GM18870 (cell line): ENCODE results near the gene CLDN14.

ENCODE experiments used
- ATAC-seq: cut with Tn5 transposase; IDR thresholded peaks from one replicate; pipeline ENCODE4 v1.9.1; 2021; ENCODE audit warnings: moderate library complexity; ENCODE audit not compliant: unreplicated experiment

CLDN14 gene, protein sequence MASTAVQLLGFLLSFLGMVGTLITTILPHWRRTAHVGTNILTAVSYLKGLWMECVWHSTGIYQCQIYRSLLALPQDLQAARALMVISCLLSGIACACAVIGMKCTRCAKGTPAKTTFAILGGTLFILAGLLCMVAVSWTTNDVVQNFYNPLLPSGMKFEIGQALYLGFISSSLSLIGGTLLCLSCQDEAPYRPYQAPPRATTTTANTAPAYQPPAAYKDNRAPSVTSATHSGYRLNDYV

DNA sequence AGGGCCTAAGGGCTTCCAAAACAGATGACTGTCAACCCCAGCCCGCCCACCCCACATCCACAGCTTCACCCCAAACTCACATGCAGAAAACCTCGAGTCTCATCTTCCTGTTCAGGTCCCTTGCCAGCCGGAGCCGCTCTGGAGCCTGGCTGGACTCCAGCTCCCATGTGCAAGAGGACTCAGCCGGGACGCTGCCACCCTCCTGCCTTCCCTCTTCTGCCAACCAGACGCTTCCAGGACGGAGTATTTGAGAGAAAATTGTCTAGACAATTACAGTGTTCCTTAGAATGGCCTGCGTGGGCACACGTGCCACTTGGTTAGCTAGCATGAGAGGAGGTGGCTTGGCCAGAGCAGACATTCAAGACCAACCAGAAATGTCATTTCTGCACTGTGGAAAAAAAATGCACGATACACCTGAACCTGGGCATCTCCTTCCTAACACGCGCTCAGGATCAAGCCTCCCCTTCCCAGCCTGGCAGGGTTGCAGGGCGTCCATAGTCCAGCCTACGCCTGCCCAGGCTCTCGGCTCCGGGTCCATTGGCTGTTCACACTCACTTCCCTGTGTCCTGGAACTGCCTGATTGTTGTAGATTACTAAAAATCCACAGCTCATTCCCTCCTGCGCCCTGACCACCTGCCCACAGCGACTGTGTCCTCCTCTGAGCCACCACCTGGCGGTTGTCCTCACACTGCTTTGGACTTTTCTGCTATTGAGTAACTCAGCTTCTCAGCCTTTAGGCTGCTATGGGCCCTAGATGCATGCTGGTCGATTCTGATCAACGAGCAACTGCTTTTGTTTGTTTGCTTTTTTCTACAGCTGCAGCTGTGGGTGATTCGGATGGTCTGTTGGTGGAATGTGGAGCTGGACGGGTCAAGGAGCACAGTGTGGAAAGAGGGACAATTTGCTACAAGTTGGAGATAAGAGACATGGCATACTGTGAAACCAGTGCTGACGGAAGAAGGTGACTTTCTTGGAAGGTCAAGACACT lies at the start of gene CLDN14:
Gene CLDN14, minus strand, starts transcription at position 708 of the 988 bp plus-strand sequence. CDS start 18,427 bp downstream, outside the sequence.
- ATAC-seq: no peak

DNA sequence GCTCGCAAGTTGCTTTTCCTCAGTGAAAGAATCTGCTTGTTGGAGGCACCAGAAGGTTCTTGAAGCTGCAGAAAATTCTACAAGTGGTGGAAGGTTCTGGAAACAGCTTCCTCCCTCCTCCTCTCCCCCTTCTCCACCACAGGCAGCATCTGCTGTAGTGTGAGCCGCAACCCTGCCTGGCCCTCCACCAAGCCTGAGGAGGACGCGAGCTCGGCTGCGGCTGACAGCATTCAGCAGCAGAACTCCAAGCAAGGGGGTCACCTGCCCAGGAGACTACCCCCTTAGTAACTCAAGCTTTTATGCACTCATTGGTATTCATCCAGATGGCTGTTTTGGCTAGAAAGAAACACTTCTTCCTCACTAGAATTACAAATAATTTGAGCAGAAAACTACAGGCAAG lies 48.8 kb upstream of the CLDN14 start:
- no peak for ATAC-seq

DNA sequence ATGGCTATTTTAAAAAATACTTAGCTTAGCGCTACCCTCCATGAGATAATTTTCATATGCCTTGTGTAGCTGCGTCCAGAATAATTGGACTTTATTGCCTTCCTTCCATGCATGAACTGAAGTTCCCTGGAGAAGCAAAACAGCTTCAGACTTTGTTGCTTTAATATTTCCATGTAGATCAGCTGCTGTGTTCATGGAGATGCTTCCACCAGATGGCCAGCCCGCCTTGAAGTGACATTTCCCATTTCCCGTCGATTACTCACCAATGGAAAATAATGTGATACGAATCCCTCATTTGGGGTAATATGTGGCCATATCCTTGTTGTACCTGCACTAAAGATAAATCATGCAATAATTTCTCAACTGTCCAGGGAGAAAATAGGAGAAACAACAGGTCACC lies 47.4 kb upstream of the CLDN14 start:
- ATAC-seq: no peak

DNA sequence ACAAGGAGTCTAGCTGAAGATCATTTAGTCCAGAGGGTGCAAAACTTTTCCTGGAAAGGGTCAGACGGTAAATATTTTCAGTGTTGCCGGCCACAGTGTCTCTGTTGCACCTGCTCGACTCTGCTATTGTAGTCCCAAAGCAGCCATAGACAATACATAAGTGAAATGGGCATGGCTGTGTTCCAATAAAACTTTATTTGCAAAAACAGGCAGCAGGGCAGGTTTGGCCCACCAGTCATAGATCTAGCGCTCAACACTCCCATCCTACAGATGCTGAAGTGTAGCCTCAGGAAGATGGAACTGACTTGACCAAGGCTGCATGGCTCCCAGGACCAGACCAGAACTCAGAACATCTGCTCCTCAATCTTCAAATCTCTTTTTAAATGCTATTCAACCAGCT lies 46.2 kb upstream of the CLDN14 start:
- ATAC-seq: no peak

DNA sequence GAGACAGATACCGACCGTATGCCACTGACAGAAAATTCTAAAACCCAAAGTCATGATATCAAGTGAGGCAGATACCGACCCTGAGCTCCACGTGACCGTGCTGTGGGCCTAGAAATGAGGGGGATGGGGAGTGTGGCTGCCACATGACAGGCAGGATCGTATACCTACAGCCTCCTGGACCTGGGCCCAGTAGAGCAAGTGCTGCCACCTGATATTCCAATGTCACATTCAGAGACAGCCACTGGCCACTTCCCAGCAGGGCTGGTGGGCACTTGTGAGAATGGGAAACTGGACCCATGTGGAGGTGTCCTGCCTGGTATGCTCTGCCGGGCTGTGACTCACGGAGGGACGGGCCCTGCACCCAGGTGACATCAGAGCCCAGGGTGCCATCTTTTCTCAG lies 44.6 kb upstream of the CLDN14 start:
- no peak for ATAC-seq

DNA sequence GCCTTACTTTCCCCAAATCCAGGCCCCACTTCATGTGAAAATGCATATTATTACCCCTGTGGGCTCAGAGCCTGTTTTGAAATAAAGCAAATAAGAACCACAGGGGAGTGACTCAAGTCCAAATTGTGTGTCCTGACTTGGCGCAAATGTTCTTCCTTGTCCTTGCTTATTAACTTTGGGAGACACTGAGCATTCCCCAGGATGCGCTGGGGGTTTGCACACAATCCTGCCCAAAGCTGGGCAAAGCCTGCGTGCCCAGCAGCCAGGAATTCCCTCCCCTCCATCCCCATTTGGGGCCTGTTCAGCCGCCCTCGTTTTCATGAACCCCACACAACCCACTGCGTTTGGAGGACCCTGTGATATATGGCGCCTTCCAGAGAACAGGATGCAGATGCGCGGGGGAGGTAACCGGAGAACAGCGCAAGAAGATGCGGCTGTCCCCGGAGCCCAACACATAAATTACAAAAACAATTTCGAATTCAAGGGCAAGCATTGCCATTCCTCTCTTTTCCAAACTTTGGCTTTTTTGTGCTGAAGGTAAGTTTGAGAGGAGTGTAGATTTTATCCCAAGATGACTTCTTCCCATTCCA lies 42.4 kb upstream of the CLDN14 start:
- no peak for ATAC-seq

DNA sequence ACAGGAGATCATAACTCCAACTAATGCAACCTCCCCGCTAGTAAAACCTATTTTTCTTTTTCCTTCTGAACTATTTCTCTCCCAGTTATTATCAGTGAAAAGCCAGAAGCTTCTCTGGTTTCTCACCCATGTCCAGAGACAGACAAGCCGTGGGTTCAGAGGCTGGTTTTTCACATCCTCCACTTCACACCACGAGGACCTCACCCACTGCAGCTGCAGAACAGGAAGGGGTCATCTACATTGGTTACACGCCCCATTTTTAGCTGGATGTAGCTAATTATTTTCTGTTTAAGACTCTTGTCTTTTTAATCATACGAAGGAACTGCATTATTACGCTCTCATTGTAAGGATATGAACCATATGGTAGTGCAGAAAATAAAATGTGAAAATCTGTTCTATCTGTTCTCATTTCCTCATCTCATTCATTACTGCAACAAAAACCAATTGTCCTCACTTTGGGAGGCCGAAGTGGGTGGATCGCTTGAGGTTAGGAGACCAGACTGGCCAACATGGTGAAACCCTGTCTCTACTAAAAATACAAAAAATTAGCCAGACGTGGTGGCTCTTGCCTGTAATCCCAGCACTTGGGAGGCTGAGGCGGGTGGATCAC lies 39.1 kb upstream of the CLDN14 start:
- no peak for ATAC-seq

DNA sequence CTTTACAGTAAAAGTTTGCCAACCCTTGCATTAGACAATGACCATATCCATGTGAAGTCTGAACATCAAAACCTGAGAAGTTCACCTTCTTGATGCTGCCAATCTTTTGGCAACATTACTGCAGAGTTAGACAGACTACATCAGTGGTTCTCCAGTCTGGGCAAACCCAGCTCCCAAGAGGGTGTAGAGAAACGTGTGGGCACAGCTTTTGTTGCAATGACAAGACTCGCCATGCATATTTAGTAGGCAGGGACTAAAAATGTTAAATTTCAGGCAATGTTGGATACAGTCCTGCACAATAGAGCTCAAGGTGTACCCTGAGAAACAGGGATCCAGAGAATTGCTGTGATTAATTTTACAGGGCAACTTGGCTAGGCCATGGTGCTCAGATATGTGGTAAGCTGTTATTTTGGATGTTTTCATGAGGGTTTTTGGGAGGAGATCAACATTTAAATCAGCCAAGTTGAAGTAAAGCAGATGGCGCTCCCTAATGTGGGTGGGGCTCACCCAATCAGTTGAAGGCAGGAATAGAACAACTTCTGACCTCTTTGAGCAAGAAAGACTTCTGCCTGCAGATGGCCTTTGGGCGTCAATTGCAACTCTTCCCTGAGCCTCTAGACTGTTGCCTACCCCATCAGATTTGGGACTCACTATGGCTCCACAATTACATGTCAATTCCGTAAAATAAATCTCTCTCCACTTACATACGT lies 37.6 kb upstream of the CLDN14 start:
- no peak for ATAC-seq

DNA sequence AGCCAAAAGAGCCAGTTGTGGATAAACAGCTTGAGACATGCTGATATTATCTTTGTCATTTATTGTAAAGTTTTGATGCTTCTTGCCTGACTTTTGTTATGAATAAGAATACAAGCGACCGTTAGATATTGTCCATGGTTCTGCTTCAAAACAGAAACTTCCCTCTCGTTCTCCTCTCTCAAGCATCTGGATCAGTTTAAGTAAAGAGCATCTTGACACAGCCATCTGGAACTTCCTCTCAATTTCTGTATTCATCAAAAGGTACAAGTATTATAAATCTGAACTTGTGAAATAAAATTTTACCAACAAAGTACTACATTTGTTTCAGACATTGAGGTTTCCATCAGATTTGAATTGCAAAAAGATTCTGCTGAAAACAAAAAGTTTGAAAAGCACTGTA lies 36.4 kb upstream of the CLDN14 start:
- no peak for ATAC-seq

DNA sequence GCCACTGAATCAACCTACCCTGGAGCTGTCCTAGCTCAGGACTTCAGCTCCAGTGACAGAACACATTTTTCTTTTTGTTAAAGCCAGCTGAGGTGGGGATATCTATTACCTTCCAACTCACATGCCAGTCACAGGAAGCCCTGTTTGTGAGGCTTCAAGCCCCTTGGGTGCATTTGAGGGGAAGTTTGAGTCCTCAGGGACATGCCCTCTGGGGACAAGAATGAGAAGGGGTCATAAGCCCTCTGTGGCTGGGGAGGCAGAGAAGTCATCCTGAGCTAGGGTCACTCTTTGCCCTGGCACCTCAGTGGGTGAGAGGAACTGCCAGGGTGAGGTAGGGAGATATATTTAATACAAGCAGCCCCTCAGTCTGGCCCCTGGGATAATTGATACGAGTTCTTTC lies 33.5 kb upstream of the CLDN14 start:
- no peak for ATAC-seq

DNA sequence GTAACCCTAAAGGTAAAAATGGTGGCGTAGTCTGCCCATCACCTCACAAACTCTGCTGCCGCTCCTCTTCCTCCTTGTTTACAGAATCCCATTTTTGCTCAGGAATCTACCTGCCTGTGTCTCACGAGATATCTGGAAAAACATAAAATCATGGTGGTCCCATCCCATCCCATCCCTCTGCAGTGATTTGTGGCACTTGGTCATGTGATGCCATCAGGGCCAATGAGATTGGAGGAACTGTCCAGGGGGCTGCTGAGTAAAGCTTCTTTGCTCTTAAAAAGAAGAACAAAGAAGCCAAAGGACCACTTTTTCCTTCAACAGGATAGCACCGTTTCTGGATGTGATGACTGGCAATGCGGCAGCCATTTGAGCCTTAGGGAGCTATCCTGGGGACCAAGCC lies 33.0 kb upstream of the CLDN14 start:
- ATAC-seq: no peak

DNA sequence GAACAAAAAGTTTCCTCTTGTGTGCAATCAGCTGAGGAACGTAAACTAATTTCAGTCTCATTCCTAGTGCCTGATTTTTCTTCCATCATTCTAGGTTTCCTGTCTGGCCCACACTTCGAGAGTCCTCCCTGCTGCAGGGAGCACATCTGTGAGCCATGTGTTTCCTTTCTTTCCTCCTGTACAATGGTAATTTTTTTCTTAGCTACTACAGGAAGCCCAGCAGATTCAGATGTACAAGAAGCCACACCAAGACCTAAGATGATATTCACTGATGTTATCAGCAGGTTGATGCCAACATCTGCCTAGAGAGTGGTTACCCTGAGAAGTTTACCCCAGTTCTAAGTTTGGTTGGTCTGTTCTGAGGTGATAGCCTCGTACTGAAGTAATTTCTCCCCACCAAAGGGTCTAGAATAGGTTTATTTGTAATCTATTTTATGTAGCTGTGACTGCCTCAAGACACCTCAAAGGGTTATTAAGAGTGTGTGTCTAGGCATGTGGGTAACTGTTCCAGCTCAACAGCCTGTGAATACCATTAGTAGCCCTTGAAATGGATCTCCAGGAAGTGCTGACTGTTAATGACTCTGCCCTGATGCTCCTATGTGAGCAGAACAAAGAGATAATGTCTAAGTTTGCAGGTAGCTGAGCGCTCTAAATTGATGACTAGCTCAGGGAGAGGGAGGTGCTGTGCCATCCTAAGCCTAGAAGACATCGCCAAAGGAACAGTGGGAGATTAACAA lies 31.7 kb upstream of the CLDN14 start:
- no peak for ATAC-seq

DNA sequence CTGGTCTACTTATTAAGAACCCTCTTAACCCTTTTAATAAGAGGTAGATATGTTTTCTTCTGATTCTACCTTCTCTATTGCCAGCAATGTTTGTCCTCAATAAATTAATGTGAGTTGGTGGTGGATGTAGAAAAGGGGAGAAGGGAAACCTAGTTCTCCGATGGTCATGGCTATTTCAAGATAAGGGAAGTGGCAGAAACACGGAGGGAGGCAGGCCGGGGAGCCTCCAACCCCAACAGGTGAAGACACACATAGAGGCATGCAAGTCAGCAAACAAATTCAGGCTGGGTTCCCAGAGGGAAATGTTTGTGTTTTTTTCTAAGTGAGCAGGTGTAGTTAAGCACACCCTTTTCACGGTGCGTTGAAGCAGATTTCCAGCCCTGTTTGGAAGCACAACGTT lies 31.0 kb upstream of the CLDN14 start:
- ATAC-seq: no peak

DNA sequence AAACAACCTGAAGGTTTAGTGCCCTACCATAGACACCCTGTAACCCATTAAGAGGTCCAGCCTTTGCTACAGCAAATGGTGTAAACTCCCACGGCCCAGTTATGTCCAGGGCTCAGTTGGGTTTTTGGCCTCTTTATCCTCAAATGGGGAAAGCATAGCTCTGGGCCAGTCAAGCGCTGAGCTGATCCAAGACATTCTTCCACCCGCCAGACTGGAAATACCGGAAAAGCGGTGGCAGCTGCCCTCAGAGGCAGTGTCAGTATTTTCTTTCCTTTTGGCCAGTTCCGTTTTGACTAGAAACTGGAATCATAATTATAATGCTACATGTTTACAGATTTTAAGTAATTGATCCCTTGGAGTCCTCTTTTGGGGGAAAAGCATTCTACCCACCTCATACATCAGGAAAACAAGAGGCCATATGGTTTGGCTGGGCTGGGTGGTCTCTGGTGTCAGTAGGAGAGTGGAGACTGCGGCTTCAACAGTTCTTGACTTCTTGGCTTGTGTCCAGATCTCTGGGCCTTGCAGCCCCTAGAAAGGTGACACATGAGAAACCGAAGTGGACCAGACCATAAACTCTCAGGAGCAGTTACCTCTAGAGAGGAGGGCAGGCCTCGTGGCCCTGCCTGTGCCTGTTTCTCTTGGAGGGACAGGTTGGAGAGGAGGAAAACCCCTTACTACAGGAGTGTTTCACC lies 30.2 kb upstream of the CLDN14 start:
- no peak for ATAC-seq

DNA sequence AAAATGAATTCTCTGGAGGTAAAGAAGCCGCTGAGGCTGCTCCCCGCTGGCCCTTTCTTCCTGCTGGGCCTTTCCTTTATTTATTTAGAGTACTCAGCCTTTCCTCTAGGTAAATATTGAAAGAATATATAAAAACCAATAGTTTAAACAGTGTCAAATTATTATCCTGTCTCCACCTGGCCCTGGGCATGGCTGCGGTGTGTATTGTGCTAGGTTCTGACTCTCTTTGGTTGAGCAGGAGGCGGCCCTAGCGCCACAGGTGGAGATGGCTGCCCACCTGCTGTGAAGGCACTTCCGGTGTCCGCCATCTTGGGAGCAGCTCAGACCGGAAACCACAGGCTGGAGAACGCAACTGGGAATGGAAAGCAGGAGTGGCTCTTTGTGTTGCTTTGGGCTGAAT lies 29.0 kb upstream of the CLDN14 start:
- no peak for ATAC-seq

DNA sequence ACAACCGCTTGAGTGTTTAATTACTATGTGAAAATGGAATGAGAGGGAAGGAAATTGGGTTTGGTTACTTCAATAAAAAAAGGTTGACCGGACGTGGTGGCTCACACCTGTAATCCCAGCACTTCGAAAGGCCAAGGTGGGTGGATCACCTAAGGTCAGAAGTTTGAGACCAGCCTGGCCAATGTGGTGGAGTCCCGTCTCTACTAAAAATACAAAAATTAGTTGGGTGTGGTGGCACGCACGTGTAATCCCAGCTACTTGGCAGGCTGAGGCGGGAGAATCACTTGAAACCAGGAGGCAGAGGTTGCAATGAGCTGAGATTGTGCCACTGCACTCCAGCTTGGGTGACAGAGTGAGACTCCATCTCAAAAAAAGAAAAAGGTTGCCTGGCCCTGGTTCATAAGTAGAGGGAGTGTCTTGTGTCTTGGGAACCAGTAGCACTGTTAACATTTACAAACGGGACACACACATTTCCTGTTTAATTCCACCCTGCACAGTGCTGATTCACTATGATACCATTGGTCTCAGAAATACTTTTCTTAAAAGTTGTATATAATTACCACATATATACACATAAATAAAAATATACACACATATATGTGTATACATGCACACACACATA lies 27.6 kb upstream of the CLDN14 start:
- ATAC-seq: no peak

DNA sequence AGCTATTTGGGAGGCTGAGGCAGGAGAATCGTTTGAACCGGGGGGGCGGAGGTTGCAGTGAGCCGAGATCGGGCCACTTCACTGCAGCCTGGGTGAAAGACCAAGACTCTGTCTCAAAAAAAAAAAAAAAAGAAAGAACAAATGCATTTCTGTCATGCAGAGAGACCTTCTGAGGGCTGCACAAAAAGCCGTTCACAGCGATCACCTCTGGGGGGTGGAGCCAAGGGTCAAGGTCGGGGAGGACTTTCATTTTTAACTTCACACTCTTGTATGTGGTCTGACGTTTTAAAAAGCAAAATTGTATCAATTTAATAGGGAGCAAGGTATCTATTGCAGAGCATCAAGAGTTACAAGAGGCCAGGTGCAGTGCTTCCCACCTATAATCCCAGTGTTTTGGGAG lies 26.6 kb upstream of the CLDN14 start:
- ATAC-seq: no peak

DNA sequence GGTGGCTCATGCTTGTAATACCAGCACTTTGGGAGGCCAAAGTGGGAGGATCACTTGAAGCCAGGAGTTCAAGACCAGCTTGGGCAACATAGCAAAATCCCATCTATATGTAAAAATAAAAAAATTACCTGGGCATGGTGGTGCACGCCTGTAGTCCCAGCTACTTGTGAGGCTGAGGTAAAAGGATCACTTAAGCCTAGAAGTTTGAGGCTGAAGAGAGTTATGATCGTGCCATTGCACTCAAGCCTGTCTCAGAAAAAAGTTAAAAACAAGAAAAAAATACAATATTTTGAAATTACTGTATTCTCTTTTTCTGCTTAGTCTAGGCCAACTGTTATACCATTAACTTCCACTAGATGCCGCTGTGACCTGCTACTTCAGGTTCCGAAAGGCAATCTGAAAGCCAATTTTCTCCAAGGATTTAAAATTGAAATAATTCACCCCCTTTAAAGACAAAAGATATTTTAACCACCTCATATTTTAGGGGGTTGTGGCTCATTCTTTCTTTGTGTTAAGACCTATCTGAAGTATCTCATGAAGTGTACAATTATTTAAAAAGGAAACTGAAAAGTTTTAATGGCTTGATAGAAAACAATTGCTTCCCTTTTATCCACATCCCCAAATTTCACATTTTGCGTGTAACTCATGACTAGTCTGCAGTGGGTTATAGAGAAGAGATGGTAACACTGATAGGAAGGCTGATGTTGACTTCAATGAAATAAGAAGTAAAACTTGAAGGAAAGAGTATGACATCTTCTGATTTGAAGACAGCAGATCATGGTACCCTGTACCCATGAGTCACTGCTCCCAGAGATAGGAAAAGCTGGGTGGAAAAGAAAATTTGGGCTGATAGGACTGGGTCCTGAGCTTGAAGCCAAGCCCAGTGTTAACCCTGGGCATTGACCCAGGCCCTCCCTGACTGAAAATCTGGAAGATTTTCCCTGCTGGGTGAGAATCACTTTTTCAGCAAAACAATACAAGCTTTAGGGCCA lies 24.4 kb upstream of the CLDN14 start:
- ATAC-seq: no peak
